Measurements from ENCODE around the gene NRTN.

GRCh38 chr19:5774921-5775320 is 29.9 kb upstream of the NRTN start:
- no peak for TF ChIP-seq CTCF (IDR thresholded peaks at IDR 0.05)
- TF ChIP-seq POLR2A (IDR thresholded peaks at IDR 0.05): no peak
- no peak for TF ChIP-seq POLR2AphosphoS5 (IDR thresholded peaks at IDR 0.05; ENCODE audit: insufficient read depth in 1 of 2, low read depth in 1 of 2)

Measured in vagina (tissue), 2 donors.